Measurements from ENCODE around the gene SLC25A12. TPM values are rescaled to one million over a fixed set of nuclear protein-coding genes. Genes with fewer than 3 reads are reported as not detected.
A peak's percentile ranks its signal among the peaks of the same experiment; 100 is the strongest.

Gene SLC25A12
- total RNA-seq, 4 donors from 2014 or later, result 15.9 to 20.5 (median 18.6) TPM

DNA sequence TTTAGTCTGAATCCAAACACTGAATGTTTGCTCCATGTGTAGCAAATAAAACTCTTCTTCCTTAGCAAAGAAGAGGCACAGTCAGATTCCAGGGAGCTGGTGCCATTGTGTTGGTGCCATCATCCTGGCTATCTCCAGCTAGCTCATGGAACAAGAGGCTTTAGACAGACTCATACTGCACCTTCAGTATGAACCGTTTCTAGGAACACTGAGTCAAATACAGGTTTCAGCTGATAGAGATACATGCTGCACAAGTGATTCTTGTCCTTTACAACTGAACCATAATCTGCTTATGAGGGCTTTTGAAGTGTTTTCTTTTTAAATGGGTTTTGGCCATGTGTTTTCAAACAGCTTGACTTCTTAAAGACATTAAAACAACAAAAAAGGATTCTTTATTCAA is 148.9 kb downstream of the SLC25A12 start:
- Histone ChIP-seq H3K27ac (no peak overlapping the region), H3K4me1 (no peaks in the 10 kb centered on the region), H3K36me3 (peaks cover 0 to 89% (median 0%) of the 10 kb centered on the region in 3 donors), H3K9me3 (no peaks in the 10 kb centered on the region), H3K27me3 (no peaks in the 10 kb centered on the region), H3K4me3 (no peak overlapping the region)
- TF ChIP-seq EP300 (IDR thresholded peaks at IDR 0.05) (no peak), POLR2A (IDR thresholded peaks at IDR 0.05) (no peak)
- TF ChIP-seq, protein P1, sequence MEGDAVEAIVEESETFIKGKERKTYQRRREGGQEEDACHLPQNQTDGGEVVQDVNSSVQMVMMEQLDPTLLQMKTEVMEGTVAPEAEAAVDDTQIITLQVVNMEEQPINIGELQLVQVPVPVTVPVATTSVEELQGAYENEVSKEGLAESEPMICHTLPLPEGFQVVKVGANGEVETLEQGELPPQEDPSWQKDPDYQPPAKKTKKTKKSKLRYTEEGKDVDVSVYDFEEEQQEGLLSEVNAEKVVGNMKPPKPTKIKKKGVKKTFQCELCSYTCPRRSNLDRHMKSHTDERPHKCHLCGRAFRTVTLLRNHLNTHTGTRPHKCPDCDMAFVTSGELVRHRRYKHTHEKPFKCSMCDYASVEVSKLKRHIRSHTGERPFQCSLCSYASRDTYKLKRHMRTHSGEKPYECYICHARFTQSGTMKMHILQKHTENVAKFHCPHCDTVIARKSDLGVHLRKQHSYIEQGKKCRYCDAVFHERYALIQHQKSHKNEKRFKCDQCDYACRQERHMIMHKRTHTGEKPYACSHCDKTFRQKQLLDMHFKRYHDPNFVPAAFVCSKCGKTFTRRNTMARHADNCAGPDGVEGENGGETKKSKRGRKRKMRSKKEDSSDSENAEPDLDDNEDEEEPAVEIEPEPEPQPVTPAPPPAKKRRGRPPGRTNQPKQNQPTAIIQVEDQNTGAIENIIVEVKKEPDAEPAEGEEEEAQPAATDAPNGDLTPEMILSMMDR (IDR thresholded peaks at IDR 0.05), result no peak
- no peak for DNase-seq (ENCODE audit: low spot score in 2 of 2)
- WGBS, 2 donors, result 44 to 76% methylated on average over 1 of the region's 1 CpG

DNA sequence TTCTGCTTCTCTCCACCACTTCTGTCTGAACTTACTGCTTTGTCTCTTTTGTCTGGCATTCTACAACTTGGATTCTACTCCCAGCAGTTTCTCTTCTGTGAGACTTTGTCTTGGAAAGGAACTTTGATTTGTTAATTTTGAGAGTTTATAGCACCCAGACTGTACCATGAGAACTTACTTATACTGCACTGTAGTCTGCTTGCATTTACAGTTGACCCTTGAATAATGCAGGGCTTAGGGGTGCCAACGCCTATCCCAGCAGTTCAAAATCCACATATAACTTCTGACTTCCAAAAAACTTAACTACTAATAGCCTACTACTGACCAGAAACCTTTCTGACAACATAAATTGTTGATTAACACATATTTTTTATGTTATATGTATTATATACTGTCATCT is 151.3 kb downstream of the SLC25A12 start:
- no peaks in the 10 kb centered on the region for H3K4me1 ChIP-seq
- H3K27me3 ChIP-seq, result no peaks in the 10 kb centered on the region
- TF ChIP-seq POLR2A (IDR thresholded peaks at IDR 0.05), result no peak
- TF ChIP-seq, protein P1 (IDR thresholded peaks at IDR 0.05), result no peak
- WGBS, 2 donors, result 65 to 69% methylated on average over 1 of the region's 1 CpG
- no peaks in the 10 kb centered on the region for H3K9me3 ChIP-seq
- no peak overlapping the region for H3K4me3 ChIP-seq
- no peak overlapping the region for H3K27ac ChIP-seq
- H3K36me3 ChIP-seq, result peaks cover 0 to 81% (median 0%) of the 10 kb centered on the region in 3 donors
- DNase-seq (ENCODE audit: low spot score in 2 of 2), result no peak

DNA sequence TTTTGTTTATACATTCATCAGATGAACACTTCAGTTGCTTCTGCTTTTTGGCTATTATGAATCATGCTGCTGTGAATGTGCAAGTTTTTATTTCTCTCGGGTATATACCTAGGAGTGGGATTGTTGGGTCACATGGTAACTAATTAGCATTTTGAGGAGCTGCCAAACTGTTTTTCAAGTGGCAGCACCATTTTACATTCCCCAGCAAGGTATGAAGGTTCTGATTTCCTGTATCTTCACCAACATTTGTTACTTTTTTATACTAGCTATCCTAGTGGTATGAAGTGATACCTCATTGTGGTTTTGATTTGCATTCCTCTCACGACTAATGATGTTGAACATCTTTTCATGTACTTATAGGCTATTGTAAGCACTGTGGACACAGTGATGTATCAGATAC is 152.9 kb downstream of the SLC25A12 start:
- TF ChIP-seq POLR2A (IDR thresholded peaks at IDR 0.05), result no peak
- TF ChIP-seq EP300 (IDR thresholded peaks at IDR 0.05), result no peak
- TF ChIP-seq, protein P1 (IDR thresholded peaks at IDR 0.05), result no peak
- H3K27me3 ChIP-seq, result no peaks in the 10 kb centered on the region
- DNase-seq (ENCODE audit: low spot score in 2 of 2), result no peak
- H3K36me3 ChIP-seq, result peaks cover 0 to 81% (median 0%) of the 10 kb centered on the region in 3 donors
- no peak overlapping the region for H3K4me3 ChIP-seq
- no peaks in the 10 kb centered on the region for H3K9me3 ChIP-seq
- no peaks in the 10 kb centered on the region for H3K4me1 ChIP-seq
- WGBS, 2 donors, result 60 to 66% methylated on average over 2 of the region's 2 CpGs
- no peak overlapping the region for H3K27ac ChIP-seq

DNA sequence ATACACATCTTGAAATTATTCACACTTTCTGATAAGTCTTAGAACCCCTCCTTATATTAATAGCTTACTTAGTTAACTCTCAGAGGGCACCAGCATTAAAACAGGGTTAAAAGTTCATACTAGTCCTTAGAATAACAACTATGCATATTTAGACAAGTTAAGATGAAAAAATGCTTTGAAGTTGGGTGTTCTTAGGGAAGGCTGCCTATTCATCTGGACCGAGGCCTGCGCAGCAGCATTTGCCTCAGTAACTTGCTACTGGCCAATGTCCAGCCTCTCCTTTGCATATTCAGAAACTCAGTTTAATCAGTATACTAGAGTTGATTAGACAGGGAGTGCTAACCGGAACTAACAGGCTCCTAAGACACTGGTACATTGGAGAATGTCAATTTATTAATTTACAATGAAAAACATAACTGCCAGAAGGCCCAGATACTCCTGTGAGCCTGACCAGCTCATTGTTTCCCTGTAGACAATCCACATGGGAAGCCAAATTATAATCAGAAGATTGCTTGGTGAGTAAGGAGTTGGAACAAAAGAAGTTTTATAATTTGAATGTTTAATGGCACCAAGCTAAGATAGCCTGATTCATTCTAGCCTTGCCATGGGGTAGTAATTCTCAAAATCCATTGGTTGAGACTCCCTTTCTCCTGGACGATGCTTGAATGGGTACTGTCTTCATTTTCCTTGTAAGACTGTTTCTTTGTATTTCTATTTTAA is 157.9 kb downstream of the SLC25A12 start:
- DNase-seq (ENCODE audit: low spot score in 2 of 2), result no peak
- 47 to 65% methylated on average over 4 of the region's 4 CpGs for WGBS, 2 donors
- Histone ChIP-seq H3K4me3 (no peak overlapping the region), H3K9me3 (no peaks in the 10 kb centered on the region), H3K4me1 (no peaks in the 10 kb centered on the region), H3K27ac (peak overlapping the region in 1 of 4 donors; percentile 28), H3K27me3 (no peaks in the 10 kb centered on the region), H3K36me3 (peaks cover 0 to 74% (median 0%) of the 10 kb centered on the region in 3 donors)
- TF ChIP-seq POLR2A (IDR thresholded peaks at IDR 0.05) (no peak), EP300 (IDR thresholded peaks at IDR 0.05) (no peak)
- TF ChIP-seq, protein P1 (IDR thresholded peaks at IDR 0.05), result no peak

Small RNA genes within 50 kb of the gene (small RNA-seq; reads per million reads assigned to genes)
- gene RNU6-182P, result not detected

Other genes starting within 250 kb of the SLC25A12 start
- 100 to 1,000 TPM in 3 of 4 donors, 10 to 100 TPM in 1; 99.6 to 116 (median 113) TPM for gene DYNC1I2, start 206.8 kb downstream of the SLC25A12 start, total RNA-seq
- 10 to 100 TPM; 18.8 to 32.7 (median 25.3) TPM for gene HAT1, start 28.2 kb upstream of the SLC25A12 start, total RNA-seq
- gene METAP1D, start 105.7 kb upstream of the SLC25A12 start, total RNA-seq, result 10 to 100 TPM in 3 of 4 donors, 1 to 10 TPM in 1; 9.4 to 28.4 (median 14.7) TPM
- gene DLX1, start 191.3 kb upstream of the SLC25A12 start, total RNA-seq, result under 1 TPM in 1 of 4 donors, not detected in 3; 0.44 TPM
- not detected for gene DLX2, start 208.7 kb upstream of the SLC25A12 start, total RNA-seq